Endothelial cell of umbilical vein (primary cell): ENCODE data around the gene UNKL. TPM values are rescaled to one million over a fixed set of nuclear protein-coding genes. Genes with fewer than 3 reads are reported as not detected.

Experiments used
- BruUV-seq: library from RNA; stranded (reverse); fragments of 400-500 nt; replicated peaks from 2 replicates; lab custom pipeline; 2021; lab: Mats Ljungman, UMichigan
- CTCF ChIA-PET: fragments of 300-600, 350-600 bp; sonication (Branson Sonifier 250); formaldehyde crosslinking; loops from one replicate; lab custom pipeline; 2021; ENCODE audit warnings: antibody characterized with exemption, inconsistent platforms; lab: Charles Lee
- POLR2A ChIA-PET: fragments of 300-600, 350-600 bp; sonication (Branson Sonifier 250); formaldehyde crosslinking; loops from one replicate; lab custom pipeline; 2021; ENCODE audit warnings: antibody characterized with exemption, inconsistent platforms; lab: Charles Lee
- DNase-seq: peaks from one replicate; pipeline ENCODE4 v3.0.0-alpha.2; 2011; ENCODE audit warnings: low read depth, low spot score
- FAIRE-seq: peaks from 2 replicates; lab custom pipeline; 2011; peaks lifted over from hg19 to GRCh38; lab: Jason Lieb, UNC
- H2AFZ ChIP-seq: 2 replicates; pipeline ENCODE4 v1.6.0; 2012; ENCODE audit warnings: low read depth, low read length, control low read depth, inconsistent platforms
- H3K27ac ChIP-seq: 2 replicates; pipeline ENCODE4 v1.5.1; 2011; ENCODE audit warnings: low read depth, mild to moderate bottlenecking, control low read depth, low read length, moderate library complexity; ENCODE audit not compliant: insufficient read depth
- H3K27me3 ChIP-seq, 2 experiments: 2 replicates each; pipeline versions ENCODE4 v1.6.0 to v1.6.1; 2011; ENCODE audit warnings: low read length in 2 of 2, mixed read lengths in 1 of 2; ENCODE audit not compliant: control insufficient read depth in 2 of 2, insufficient read depth in 2 of 2
- H3K36me3 ChIP-seq, 2 experiments: 2 replicates in 1 of 2; 3 replicates in 1 of 2; pipeline ENCODE4 v1.5.1; 2011; ENCODE audit warnings: low read length in 2 of 2, mild to moderate bottlenecking in 1 of 2, moderate library complexity in 1 of 2; ENCODE audit not compliant: control insufficient read depth in 2 of 2, insufficient read depth in 2 of 2; ENCODE audit errors: extremely low read depth in 1 of 2
- H3K4me1 ChIP-seq: 3 replicates; pipeline ENCODE4 v1.5.1; 2011; ENCODE audit warnings: mild to moderate bottlenecking, low read length; ENCODE audit not compliant: control insufficient read depth, insufficient read depth; ENCODE audit errors: extremely low read depth
- H3K4me2 ChIP-seq: 2 replicates; pipeline ENCODE4 v1.6.1; 2011; ENCODE audit warnings: low read length, control low read depth, mixed read lengths; ENCODE audit not compliant: insufficient read depth
- H3K4me3 ChIP-seq, 3 experiments: fragments of 200-600 bp in 1 of 3; sonication (generic), shearing (Covaris generic) in 1 of 3; replicated peaks in 1 of 3; 2 replicates each; pipeline ENCODE4 v1.5.1; 2011 to 2016; ENCODE audit warnings: control low read depth in 3 of 3, low read length in 3 of 3, mild to moderate bottlenecking in 2 of 3, inconsistent platforms in 1 of 3, low read depth in 1 of 3, moderate library complexity in 1 of 3; ENCODE audit not compliant: insufficient read depth in 1 of 3
- H3K79me2 ChIP-seq: 2 replicates; pipeline ENCODE4 v1.6.0; 2012; ENCODE audit warnings: low read length, inconsistent platforms; ENCODE audit not compliant: control insufficient read depth, insufficient read depth
- H3K9ac ChIP-seq: replicated peaks from 2 replicates; pipeline ENCODE3; 2011; ENCODE audit warnings: low read length, control low read depth; ENCODE audit not compliant: insufficient read depth; ENCODE audit errors: extremely low read depth
- H3K9me1 ChIP-seq: replicated peaks from 3 replicates; pipeline ENCODE4 v1.6.0; 2011; ENCODE audit warnings: mild to moderate bottlenecking, low read length; ENCODE audit not compliant: control insufficient read depth, insufficient read depth; ENCODE audit errors: extremely low read depth
- H3K9me3 ChIP-seq: replicated peaks from 2 replicates; pipeline ENCODE4 v1.5.1; 2012; ENCODE audit warnings: low read length, inconsistent platforms; ENCODE audit not compliant: control insufficient read depth, insufficient read depth
- H4K20me1 ChIP-seq: replicated peaks from 2 replicates; pipeline ENCODE3; 2011; ENCODE audit warnings: mild to moderate bottlenecking, low read length; ENCODE audit not compliant: control insufficient read depth, insufficient read depth; ENCODE audit errors: extremely low read depth
- EZH2 ChIP-seq: IDR thresholded peaks from 2 replicates; pipeline ENCODE4 v1.6.1; 2012; ENCODE audit warnings: borderline replicate concordance, low read depth, mild to moderate bottlenecking, moderate library complexity, low read length, inconsistent platforms; ENCODE audit not compliant: severe bottlenecking
- FOS ChIP-seq: IDR thresholded peaks from 2 replicates; pipeline ENCODE4 v1.6.1; 2011; ENCODE audit warnings: mild to moderate bottlenecking, low read length, moderate library complexity, borderline replicate concordance; ENCODE audit not compliant: insufficient read depth
- GATA2 ChIP-seq: IDR thresholded peaks from 2 replicates; pipeline ENCODE4 v1.7.0; 2011; ENCODE audit warnings: low read depth, mild to moderate bottlenecking, moderate library complexity, mixed read lengths, low read length; ENCODE audit not compliant: insufficient read length, insufficient read depth
- JUN ChIP-seq: IDR thresholded peaks from 2 replicates; pipeline ENCODE4 v1.6.1; 2011; ENCODE audit warnings: borderline replicate concordance, low read depth; ENCODE audit not compliant: insufficient read length, insufficient read depth
- MYC ChIP-seq: IDR thresholded peaks from one replicate; pipeline ENCODE4 v1.6.1; 2011; ENCODE audit warnings: mild to moderate bottlenecking, low read depth, low read length
- POLR2A ChIP-seq: IDR thresholded peaks from 2 replicates; pipeline ENCODE4 v1.6.1; 2012; ENCODE audit warnings: low read depth, mild to moderate bottlenecking, control low read depth, low read length
- POLR2AphosphoS5 ChIP-seq: IDR thresholded peaks from 2 replicates; pipeline ENCODE4 v1.6.1; 2012; ENCODE audit warnings: low read depth, mild to moderate bottlenecking, control low read depth, low read length, moderate library complexity; ENCODE audit not compliant: insufficient read depth
- dilution Hi-C: fragments of 300-500 bp; cut with MboI; formaldehyde crosslinking; loops from one replicate; pipeline ENCODE4 v1.15.0; 2019; ENCODE audit warnings: low sequenced_read_pairs; ENCODE audit not compliant: extremely low pct_ligation_motif_present
- intact Hi-C: fragments of 100-400 bp; cut with micrococcal nuclease; formaldehyde crosslinking; loops from one replicate; pipeline ENCODE4 v1.10.0; 2022
- polyA plus RNA-seq, 4 experiments: library from polyadenylated mRNA; depleted of rRNA in 3 of 4; stranded (reverse) in 3 of 4; unstranded in 1 of 4; fragments of >200 nt; gene quantifications; 2 replicates each; pipeline versions ENCODE4 v1.2.1 to v1.2.3, GENCODE V29; 2011 to 2012; ENCODE audit warnings: missing spikeins in 1 of 4
- total RNA-seq: library from RNA; stranded (reverse); gene quantifications from 2 replicates; pipeline ENCODE4 v1.2.3, GENCODE V29; 2021
- TF ChIP-seq, protein P1 (sequence below), 2 donors: IDR thresholded peaks; 1 replicate in 1 of 2; 2 replicates in 1 of 2; pipeline ENCODE4 v1.5.1; 2011; ENCODE audit warnings: low read length in 2 of 2, mild to moderate bottlenecking in 2 of 2, moderate library complexity in 2 of 2, control low read depth in 1 of 2, inconsistent platforms in 1 of 2, low read depth in 1 of 2; ENCODE audit not compliant: insufficient read depth in 1 of 2; ENCODE audit errors: extremely low read depth in 1 of 2
- TF ChIP-seq, protein P2 (sequence below): IDR thresholded peaks from 2 replicates; pipeline ENCODE4 v1.6.1; 2011; ENCODE audit not compliant: insufficient read depth, insufficient read length

The UNKL gene
- total and polyA plus RNA-seq, 2 donors (not counting 3 experiments of a cell fraction or from before 2014, with no cell fraction given): 17.1 to 32.8 TPM

DNA sequence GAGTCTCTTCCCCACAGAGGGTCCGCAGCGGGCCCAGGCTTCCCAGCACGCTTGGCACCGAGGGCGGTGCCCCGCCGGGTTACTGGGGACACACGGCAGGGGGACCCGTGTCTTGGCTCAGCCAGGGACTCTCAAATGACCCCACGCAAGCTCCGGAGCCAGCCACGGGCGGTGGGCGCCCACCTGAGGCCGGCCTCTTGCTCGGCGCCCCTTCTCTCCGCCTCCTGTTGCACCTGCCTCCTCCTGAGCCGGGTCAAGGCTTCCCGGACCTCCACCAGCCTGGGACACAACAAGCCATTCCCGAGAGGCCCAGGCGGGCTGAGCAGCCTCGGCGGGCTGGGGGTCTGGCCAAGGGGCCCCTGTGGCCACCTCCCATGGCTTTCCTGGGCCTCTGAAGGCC lies 28.2 kb upstream of the UNKL start:
- intact Hi-C loops: no loop called here
- no peaks in the 10 kb centered on the region for H3K4me1 ChIP-seq
- no peaks in the 10 kb centered on the region for H4K20me1 ChIP-seq
- H3K9ac ChIP-seq: no peak overlapping the region
- ChIA-PET POLR2A (no interaction called here), CTCF (no interaction called here)
- no peak overlapping the region for H3K27ac ChIP-seq
- H3K9me3 ChIP-seq: no peaks in the 10 kb centered on the region
- no peak overlapping the region for H3K4me3 ChIP-seq
- H2AFZ ChIP-seq: no peak overlapping the region
- H3K36me3 ChIP-seq: peaks cover 0 to 12% of the 10 kb centered on the region in 2 experiments
- no peaks in the 10 kb centered on the region for H3K27me3 ChIP-seq
- no peak for FAIRE-seq
- H3K9me1 ChIP-seq: no peaks in the 10 kb centered on the region
- BruUV-seq: no TSS peak
- no peak for TF ChIP-seq POLR2AphosphoS5
- no peak for TF ChIP-seq POLR2A
- TF ChIP-seq EZH2: no peak
- TF ChIP-seq MYC: no peak
- no peak for TF ChIP-seq GATA2
- TF ChIP-seq, protein P1, sequence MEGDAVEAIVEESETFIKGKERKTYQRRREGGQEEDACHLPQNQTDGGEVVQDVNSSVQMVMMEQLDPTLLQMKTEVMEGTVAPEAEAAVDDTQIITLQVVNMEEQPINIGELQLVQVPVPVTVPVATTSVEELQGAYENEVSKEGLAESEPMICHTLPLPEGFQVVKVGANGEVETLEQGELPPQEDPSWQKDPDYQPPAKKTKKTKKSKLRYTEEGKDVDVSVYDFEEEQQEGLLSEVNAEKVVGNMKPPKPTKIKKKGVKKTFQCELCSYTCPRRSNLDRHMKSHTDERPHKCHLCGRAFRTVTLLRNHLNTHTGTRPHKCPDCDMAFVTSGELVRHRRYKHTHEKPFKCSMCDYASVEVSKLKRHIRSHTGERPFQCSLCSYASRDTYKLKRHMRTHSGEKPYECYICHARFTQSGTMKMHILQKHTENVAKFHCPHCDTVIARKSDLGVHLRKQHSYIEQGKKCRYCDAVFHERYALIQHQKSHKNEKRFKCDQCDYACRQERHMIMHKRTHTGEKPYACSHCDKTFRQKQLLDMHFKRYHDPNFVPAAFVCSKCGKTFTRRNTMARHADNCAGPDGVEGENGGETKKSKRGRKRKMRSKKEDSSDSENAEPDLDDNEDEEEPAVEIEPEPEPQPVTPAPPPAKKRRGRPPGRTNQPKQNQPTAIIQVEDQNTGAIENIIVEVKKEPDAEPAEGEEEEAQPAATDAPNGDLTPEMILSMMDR (IDR thresholded peaks at IDR 0.05; ENCODE audit: extremely low read depth in 1 of 2, insufficient read depth in 1 of 2, low read depth in 1 of 2, low read length in 2 of 2): no peak
- TF ChIP-seq JUN: no peak
- TF ChIP-seq FOS: no peak
- TF ChIP-seq, protein P2, sequence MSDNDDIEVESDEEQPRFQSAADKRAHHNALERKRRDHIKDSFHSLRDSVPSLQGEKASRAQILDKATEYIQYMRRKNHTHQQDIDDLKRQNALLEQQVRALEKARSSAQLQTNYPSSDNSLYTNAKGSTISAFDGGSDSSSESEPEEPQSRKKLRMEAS: no peak
- dilution Hi-C loops: no loop called here
- H3K79me2 ChIP-seq: no peaks in the 10 kb centered on the region
- no peak for DNase-seq
- no peak overlapping the region for H3K4me2 ChIP-seq
